K562 (cell line): Measurements from ENCODE around the gene PGPEP1. TPM values are rescaled to one million over a fixed set of nuclear protein-coding genes. Genes with fewer than 3 reads are reported as not detected.
A peak's percentile ranks its signal among the peaks of the same experiment; 100 is the strongest.

ENCODE experiments used
- CHCHD3 ChIP-seq: fragments of 250-450 bp; sonication (Bioruptor Pico); IDR thresholded peaks from 2 replicates; pipeline ENCODE4 v2.1.2; 2022; ENCODE audit warnings: mild to moderate bottlenecking
- CREBBP ChIP-seq: IDR thresholded peaks from one replicate; pipeline ENCODE4 v1.6.1; 2012; ENCODE audit warnings: low read depth, mild to moderate bottlenecking, control low read depth, inconsistent platforms, low read length
- FOS ChIP-seq: IDR thresholded peaks from 3 replicates; pipeline ENCODE4 v1.6.1; 2011; ENCODE audit not compliant: insufficient read length; ENCODE audit errors: extremely low read depth
- FOXJ3 ChIP-seq: sonication (generic); formaldehyde crosslinking; IDR thresholded peaks from 2 replicates; pipeline ENCODE4 v1.4.0; 2020; ENCODE audit warnings: mild to moderate bottlenecking, missing genetic modification reagents
- FUS ChIP-seq: fragments of 200-400 bp; formaldehyde crosslinking; optimal IDR thresholded peaks from 2 replicates; pipeline ENCODE3; 2017; ENCODE audit warnings: low read depth, low read length
- HNRNPH1 ChIP-seq: fragments of 200-400 bp; formaldehyde crosslinking; optimal IDR thresholded peaks from 2 replicates; pipeline ENCODE3; 2017; ENCODE audit warnings: low read depth, mild to moderate bottlenecking, low read length, moderate library complexity
- PKNOX1 ChIP-seq: fragments of 450-650 bp; IDR thresholded peaks from 2 replicates; pipeline ENCODE4 v1.6.1; 2016
- RAD21 ChIP-seq, 2 experiments: fragments of 250-450 bp in 1 of 2; fragments of 450-650 bp in 1 of 2; sonication (Bioruptor Pico) in 1 of 2; formaldehyde crosslinking in 1 of 2; IDR thresholded peaks in 1 of 2; conservative IDR thresholded peaks in 1 of 2; 2 replicates each; pipeline versions ENCODE4 v1.4.0 to v1.8.0; 2020 to 2022; ENCODE audit warnings: mild to moderate bottlenecking in 2 of 2, moderate library complexity in 1 of 2
- RBM25 ChIP-seq: fragments of 200-400 bp; formaldehyde crosslinking; IDR thresholded peaks from 2 replicates; pipeline ENCODE4 v1.6.1; 2018; ENCODE audit warnings: low read length, low read depth, moderate library complexity; ENCODE audit not compliant: severe bottlenecking
- SMARCA5 ChIP-seq: fragments of 450-650 bp; IDR thresholded peaks from 2 replicates; pipeline ENCODE4 v1.6.1; 2016
- TSC22D4 ChIP-seq: fragments of 450-650 bp; IDR thresholded peaks from 2 replicates; pipeline ENCODE4 v1.6.1; 2016; ENCODE audit warnings: missing genetic modification characterization, missing biosample characterization, control low read depth
- TSHZ1 ChIP-seq: fragments of 250-450 bp; sonication (Bioruptor Pico); IDR thresholded peaks from 2 replicates; pipeline ENCODE4 v1.4.0; 2020; ENCODE audit warnings: mild to moderate bottlenecking, moderate library complexity
- ZBTB5 ChIP-seq: fragments of 450-650 bp; IDR thresholded peaks from 2 replicates; pipeline ENCODE4 v1.6.1; 2017; ENCODE audit warnings: antibody characterized with exemption
- ZNF592 ChIP-seq: fragments of 450-650 bp; IDR thresholded peaks from 2 replicates; pipeline ENCODE4 v1.6.1; 2017; ENCODE audit warnings: antibody characterized with exemption, mild to moderate bottlenecking
- polyA plus RNA-seq, 8 experiments: library from polyadenylated mRNA; depleted of rRNA in 4 of 8; stranded (reverse) in 5 of 8; unstranded in 3 of 8; fragments of >200 nt; fragmentation: Nextera tagmentation in 2 of 8; fragmentation: Illumina TruSeq in 1 of 8; extraction: Ambion mirVana in 2 of 8; extraction: Trizol in 1 of 8; gene quantifications; 2 replicates each; pipeline versions ENCODE4 v1.2.1 to v1.2.3, GENCODE V29; 2011 to 2014; ENCODE audit warnings: inconsistent platforms in 1 of 8, missing spikeins in 1 of 8
- total RNA-seq, 7 experiments: library from RNA; depleted of rRNA in 6 of 7; stranded (reverse); fragments of >200 nt in 6 of 7; fragmentation: Illumina TruSeq in 2 of 7; extraction: Trizol in 2 of 7; gene quantifications; 2 replicates each; pipeline versions ENCODE4 v1.2.1 to v1.2.3, GENCODE V29; 2011 to 2021; ENCODE audit warnings: low replicate concordance in 1 of 7

The PGPEP1 gene
- total and polyA plus RNA-seq, 9 of the 15 experiments (the other 6 are each of a cell fraction or from before 2014, with no cell fraction given) = 10.0 to 69.6 (median 33.5) TPM

- TF ChIP-seq FOS (peak; percentile 18), HNRNPH1 (no peak), FUS (no peak), TSHZ1 (CRISPR knock-in tag) (no peak), RBM25 (peak; percentile 36), ZBTB5 (no peak), FOXJ3 (CRISPR knock-in tag) (no peak), ZNF592 (no peak; the same call in 1 of the 2 replicates), CREBBP (no peak), PKNOX1 (0 out of 2 replicates have a peak, but pooled peaks have one; percentile 25), CHCHD3 (CRISPR knock-in tag) (no peak), SMARCA5 (peak; percentile 46; the same call in 1 of the 2 replicates), RAD21 (CRISPR knock-in tag; conservative IDR thresholded peaks at IDR 0.05 in 1 of 2, IDR thresholded peaks at IDR 0.05 in 1 of 2) (no peak), TSC22D4 (tag) (no peak)
Observed at GRCh38 chr19:18300930-18301717, 39.3 kb upstream of the PGPEP1 start (continued).
